Stimulated activated CD8-positive, alpha-beta memory T cell treated with anti-CD3 and anti-CD28 coated beads, Interleukin-15, amount 100 ng/mL, for 1 hour (primary cell): ENCODE results near the gene GRAP2.

Experiments
- DNase-seq: peaks from one replicate; pipeline ENCODE4 v3.0.0-alpha.2; 2020; ENCODE audit warnings: low read depth

GRAP2 gene

GRCh38 chr22:40014667-40015248 is 113.9 kb downstream of the GRAP2 start:
- no peak for DNase-seq

DNA sequence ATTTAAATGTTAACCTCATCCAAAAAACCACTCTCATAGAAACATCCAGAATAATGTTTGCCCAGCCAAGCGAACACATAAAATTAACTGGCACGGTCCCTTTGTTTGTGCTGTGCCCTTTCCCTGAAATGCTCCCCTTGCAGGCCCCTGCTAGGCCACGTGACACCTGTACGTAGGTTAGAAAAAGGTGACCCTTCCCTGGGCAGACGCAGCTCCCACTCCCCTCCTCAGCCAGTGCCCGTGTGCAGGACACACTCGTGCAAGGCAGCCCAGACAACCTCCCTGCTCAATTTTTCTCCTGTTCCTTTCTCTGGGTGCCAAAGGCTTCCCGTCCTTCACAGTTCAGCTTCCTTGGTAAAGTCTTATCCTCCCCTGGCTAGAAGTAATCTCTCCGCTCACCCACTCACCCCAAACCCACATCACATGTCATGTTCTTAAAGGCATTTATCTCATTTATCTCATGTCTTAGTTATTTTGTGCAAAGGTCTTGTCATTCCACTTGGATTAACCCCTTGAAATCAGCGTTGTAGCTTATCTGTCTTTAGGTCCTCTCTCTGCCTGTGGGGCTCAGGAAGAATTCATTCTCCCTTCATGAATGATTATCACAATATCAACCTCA is 114.6 kb downstream of the GRAP2 start:
- no peak for DNase-seq

GRCh38 chr22:40018051-40018450 is 117.2 kb downstream of the GRAP2 start:
- no peak for DNase-seq

GRCh38 chr22:40019100-40019499 is 118.2 kb downstream of the GRAP2 start:
- no peak for DNase-seq

- no peak for DNase-seq
Observed at GRCh38 chr22:40020956-40021355, 120.1 kb downstream of the GRAP2 start.

GRCh38 chr22:40021401-40022000 is 120.6 kb downstream of the GRAP2 start:
- no peak for DNase-seq

- no peak for DNase-seq
Observed at GRCh38 chr22:40022536-40023240, 121.8 kb downstream of the GRAP2 start.
